Measurements from ENCODE around the gene FRA10AC1.

The FRA10AC1 gene

GRCh38 chr10:93702210-93703001, at the start of gene FRA10AC1:
Gene FRA10AC1, minus strand, starts transcription at chr10:93702592. Its CDS starts 2,486 bp downstream, at chr10:93700106.
- peak; percentile 92 for DNase-seq

DNA sequence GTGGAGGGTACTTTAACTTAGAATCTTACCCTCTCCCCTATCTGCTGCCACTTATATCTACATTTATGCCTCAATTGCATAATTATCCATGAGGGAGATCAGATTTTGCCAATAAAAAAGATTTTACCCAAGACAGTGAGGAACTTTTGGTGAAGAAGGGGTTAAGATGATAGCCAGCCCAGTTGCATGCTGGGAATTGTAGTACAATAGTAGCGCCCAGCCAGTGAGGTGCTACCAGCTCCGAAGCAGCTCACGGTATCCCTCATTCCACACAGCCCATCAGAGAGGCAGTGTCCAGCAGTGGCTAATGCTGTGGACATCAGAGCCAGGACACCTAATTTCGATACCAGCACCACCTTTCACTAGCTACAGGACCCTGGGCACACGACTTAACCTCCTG, 49.4 kb upstream of the FRA10AC1 start:
- DNase-seq: no peak

DNA sequence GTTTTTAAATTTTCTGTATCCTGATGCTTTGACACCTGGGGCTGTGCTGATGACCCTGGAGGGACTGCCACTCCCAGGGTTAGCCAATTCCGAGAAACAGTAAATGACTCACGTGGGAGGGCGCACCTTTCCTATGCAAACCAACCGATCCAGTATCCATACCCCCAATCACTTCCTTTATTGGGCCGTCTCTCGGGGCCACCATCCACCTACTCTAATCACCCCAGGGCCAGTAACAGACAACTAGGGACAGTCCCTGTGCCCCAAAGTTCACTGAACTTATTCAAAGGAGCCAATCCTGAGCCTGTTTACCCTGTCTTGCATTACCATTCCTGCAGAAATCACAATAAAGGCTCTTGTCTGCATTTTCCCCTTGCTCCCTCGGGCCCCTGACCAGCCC, 48.7 kb upstream of the FRA10AC1 start:
- DNase-seq: no peak

DNA sequence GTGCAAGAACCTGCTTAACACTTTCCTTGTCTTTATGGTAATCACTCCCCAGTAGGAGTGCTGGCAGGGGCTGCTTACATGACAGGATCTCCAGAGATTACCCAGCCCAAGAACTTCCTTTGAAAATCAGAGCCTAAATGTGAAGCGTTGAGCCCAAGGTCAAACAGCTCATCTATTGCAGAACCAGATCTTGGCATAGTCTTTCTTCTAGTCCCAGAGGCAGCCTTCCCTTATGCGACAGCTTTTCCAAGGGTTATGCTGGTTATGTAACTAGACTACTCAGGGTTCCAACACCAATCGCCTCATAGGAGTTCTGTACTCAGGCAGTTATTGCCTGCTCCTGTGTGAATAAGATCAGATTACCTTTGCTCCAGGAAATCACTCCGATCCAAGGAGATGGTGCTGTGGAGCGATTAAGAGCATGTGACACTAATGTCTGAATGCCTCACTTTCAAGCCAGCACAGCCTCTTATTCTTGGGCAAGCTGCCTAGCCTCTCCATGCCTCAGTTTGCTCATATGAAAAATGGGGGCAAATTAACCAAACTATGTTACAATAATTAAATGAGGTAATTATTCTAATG, 46.9 kb upstream of the FRA10AC1 start:
- no peak for DNase-seq

DNA sequence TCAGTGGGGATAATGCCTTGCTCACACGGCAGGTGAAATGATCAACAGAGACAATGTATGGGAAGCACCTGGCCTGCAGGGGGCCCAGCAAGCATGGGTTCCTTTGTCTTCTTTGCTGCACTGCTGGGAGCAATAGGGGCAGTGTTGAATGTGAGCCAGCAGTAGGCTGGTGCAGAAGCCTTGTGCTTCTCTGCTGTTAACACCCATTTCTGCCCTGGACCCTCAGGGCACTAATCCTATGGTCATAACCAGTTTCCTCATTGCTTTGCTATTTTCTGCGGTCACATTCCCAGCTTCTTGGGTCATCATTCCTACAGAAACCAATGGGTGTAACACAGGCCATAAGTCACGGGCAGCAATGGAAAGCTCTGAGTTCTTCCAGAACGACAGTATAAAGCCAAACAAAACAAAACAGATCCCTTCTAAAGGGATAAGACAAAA, 44.5 kb upstream of the FRA10AC1 start:
- no peak for DNase-seq

DNA sequence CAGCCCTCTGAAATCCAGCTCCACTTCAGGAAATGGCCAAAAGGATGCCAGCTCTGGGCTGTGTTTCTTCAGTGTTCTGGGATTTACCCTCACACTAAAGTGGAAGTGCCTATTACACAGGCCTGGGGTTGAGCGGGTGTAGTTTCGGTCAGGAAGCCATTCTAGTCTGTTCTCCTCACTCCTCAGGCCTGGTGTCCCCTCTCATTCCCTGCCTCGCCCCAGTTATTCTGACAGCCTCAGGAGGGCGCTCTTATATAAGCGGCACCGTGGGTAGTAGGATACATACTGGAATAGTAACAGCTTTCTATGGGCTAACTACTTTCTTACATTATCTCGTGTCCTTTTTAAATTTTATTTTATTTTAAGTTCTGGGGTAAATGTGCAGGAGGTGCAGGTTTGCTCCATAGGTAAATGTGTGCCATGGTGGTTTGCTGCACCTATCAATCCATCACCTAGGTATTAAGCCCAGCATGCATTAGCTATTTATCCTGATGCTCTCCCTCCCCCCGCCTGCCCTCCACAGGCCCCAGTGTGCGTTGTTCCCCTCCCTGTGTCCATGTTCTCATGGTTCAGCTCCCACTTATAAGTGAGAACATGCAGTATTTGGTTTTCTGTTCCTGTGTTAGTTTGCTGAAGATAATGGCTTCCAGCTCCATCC, 43.1 kb upstream of the FRA10AC1 start:
- DNase-seq: no peak

DNA sequence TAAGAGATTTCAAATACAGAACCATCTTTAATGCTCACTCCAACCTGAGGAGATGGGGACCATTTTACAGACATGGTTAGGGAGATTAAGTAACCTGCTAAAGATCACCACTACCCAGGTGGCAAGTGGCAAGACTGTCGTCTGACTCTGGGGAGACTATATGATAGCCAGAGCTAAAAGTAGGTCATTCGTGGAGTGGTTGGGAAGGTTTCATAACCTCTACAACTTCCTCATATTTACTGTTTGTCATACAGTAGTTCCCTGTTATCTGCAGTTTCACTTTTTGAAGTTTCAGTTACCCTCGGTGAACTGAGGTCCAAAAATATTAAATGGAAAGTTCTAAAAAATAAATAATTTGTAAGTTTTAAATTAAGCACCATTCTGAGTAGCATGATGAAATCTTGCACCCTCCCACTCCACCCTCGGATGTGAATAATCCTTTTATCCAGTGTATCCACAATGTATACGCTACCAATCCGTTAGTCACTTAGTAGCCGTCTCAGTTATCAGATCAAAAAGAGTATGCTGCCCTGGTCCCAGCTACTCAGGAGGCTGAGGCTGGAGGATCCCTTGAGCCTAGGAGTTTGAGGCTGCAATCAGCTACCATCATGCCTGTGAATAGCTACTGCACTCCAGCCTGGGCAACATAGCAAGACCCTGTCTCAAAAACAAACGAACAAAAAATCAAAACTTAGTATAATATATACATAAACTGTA, 40.4 kb upstream of the FRA10AC1 start:
- no peak for DNase-seq

GRCh38 chr10:93741367-93741766, 39.0 kb upstream of the FRA10AC1 start:
- no peak for DNase-seq

DNA sequence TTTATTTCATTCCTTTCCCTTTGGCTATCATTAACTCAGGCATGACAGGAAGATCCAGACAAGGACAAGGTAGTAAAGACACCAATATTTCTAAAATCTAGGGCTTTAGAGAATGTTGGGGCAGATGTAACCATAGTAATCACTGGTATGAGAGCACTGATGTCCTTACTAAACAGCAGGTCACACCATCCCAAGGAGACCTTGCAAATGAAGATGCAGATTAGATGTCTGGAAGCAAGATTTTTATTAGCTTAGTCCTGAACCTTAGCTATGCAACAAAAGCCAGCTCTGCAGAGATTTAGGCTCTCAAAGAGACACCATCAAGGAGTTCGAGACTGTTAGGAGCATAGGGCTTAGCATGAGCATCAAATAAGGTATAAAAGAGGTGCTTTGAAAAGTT, 23.6 kb upstream of the FRA10AC1 start:
- no peak for DNase-seq

- DNase-seq: no peak
Measured at GRCh38 chr10:93723153-93723552, 20.8 kb upstream of the FRA10AC1 start.

DNA sequence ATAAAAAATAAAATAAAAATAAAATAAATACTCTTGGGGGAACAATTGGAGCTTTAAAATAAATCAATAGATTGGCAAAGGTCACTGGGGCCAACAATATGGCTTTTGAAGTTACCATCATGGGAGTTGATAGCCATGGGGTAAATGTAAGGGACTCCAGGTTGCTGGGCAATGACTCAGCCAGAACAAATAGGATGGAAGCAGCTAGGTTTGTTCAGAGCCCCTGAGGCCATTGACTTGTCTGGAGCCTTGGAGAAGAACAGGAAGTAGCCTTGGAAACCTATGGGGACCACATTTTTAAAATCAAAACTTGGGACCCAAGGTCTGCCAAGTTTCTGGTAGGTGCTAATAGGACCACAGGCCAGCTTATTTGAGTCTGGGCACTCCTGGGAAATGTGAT, 20.2 kb upstream of the FRA10AC1 start:
- no peak for DNase-seq

- no peak for DNase-seq
Measured at GRCh38 chr10:93719901-93720300, 17.5 kb upstream of the FRA10AC1 start.

- DNase-seq: no peak
Measured at GRCh38 chr10:93718937-93719725, 16.7 kb upstream of the FRA10AC1 start.

DNA sequence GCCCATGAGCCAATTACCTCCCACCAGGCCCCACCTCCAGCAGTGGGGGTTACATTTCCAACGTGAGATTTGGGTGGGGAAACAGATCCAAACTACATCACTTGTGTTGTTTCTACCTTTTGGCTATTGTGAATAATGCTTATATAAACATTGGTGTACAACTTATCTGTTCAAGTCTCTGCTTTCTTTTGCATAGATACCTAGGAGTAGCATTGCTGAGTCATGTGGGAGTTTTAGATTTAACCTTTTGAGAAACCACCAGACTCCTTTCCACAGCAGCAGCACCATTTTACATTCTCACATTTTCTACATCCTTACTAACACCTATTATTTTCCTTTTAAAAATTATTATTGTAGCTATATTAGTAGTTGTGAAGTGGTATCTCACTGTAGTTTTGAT, 14.4 kb upstream of the FRA10AC1 start:
- DNase-seq: no peak

- no peak for DNase-seq
Measured at GRCh38 chr10:93715345-93715744, 13.0 kb upstream of the FRA10AC1 start.

GRCh38 chr10:93712593-93712992, 10.2 kb upstream of the FRA10AC1 start:
- DNase-seq: no peak

DNA sequence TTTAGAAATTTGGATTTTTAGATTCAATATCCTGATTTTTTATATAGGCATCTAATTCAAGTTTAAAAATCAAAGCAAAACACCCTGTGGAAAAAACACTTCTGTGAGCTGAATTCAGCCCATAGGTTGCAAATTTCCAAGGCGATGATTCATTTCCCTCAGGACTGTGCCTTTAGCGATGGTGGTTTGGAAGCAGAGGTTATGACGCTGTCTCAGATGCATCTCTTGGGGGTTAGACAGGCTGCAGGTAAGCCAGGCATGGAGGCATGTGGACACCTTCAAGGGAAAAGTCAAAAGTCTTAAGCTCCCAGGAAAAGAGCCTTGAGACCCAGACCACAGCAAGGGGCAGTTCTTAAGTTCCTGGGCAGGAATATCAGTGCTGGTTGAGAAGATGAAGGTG, 9.5 kb upstream of the FRA10AC1 start:
- DNase-seq: no peak

GRCh38 chr10:93710333-93710909, 8.0 kb upstream of the FRA10AC1 start:
- DNase-seq: no peak

DNA sequence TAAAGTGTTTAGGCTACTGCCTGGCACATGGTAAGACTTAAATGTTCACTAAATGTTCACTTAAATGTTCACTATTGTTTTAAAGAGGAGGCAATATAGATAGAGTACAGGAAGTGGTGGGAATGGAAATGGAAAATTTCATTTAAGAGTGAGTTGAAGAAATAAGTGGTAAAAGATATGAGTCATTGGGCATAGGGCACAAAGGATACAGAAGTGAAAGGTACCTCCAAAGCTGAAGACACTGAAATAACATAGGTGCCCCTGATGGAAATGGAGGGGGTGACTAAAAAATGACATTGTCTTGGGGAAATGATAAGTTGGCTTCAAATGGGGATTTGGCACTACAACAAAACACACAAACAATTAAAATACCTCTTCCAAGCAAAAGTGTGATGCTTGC, 5.2 kb upstream of the FRA10AC1 start:
- DNase-seq: no peak

GRCh38 chr10:93704451-93704850, 2.1 kb upstream of the FRA10AC1 start:
- DNase-seq: no peak

DNA sequence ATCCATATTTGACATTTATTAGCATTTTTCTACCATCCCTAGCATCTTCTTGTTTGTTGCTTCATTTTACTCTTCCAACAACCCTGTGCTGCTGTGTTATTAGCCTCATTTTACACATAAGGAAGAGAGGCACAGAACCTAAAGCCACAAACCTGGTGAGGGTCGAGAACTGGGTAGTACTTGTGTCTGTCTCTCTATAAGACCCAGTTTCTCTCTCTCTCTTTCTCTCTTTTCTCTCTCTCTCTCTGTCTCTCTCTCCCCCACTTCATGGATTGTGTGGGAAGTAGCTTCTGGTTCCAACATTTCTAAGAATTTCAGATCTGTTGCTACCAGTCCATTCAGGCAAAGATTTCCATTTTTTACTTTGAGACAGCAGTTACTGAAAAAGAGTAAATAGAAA, 1.4 kb upstream of the FRA10AC1 start:
- DNase-seq: no peak

DNA sequence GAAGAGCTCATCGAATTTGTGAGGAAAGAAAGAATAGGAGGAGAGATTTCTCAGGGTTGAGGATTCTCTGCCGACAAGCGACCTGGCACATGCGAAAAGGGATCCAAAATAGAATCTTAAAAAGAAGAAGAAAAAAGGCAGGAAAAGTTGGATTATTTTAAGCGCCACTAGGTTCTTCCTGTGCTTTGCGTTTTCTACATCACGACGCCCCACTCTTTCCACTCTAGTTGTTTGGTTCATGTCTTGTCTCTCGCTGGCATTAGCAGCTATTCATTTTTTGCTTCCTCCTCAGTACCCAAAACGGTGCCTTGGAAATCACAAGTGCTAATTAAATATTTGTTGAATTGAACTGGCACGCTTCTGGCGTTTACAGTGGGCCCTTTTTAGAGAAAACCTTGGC, 674 bp upstream of the FRA10AC1 start:
- peak in 1 of 2 donors; percentile 1 for DNase-seq

Measured in stimulated activated CD4-positive, alpha-beta T cell treated with anti-CD3 and anti-CD28 coated beads, Interleukin-2, amount 100 ng/mL, for 48 hours (primary cell).